Breast epithelium (tissue), 3 donors: ENCODE measurements around the gene C22orf31.

ENCODE experiments used
- CTCF ChIP-seq, 3 donors: fragments of 450-650 bp; IDR thresholded peaks; one replicate each; pipeline ENCODE4 v1.5.1; 2016 to 2017; ENCODE audit warnings: antibody characterized with exemption in 3 of 3, mild to moderate bottlenecking in 3 of 3, moderate library complexity in 3 of 3
- POLR2A ChIP-seq: fragments of 450-650 bp; IDR thresholded peaks from one replicate; pipeline ENCODE4 v1.6.1; 2016; ENCODE audit warnings: antibody characterized with exemption, mild to moderate bottlenecking, moderate library complexity
- POLR2AphosphoS5 ChIP-seq, 3 donors: sonication (generic); formaldehyde crosslinking; IDR thresholded peaks; one replicate each; pipeline ENCODE4 v1.6.1; 2017; ENCODE audit warnings: antibody characterized with exemption in 3 of 3

GRCh38 chr22:29098296-29098695, 36.7 kb upstream of the C22orf31 start:
- TF ChIP-seq CTCF (IDR thresholded peaks at IDR 0.05) (no peak), POLR2AphosphoS5 (IDR thresholded peaks at IDR 0.05) (no peak), POLR2A (no peak)
